BJ (cell line): Measurements from ENCODE around the gene HSD17B3. TPM values are rescaled to one million over a fixed set of nuclear protein-coding genes. Genes with fewer than 3 reads are reported as not detected.

Experiments used
- CTCF ChIA-PET: fragments of 350-600 bp; formaldehyde crosslinking; extraction: SDS; loops from one replicate; lab custom pipeline; 2021; ENCODE audit warnings: antibody characterized with exemption, inconsistent platforms; lab: Yijun Ruan, JAX
- POLR2A ChIA-PET: fragments of 300-600 bp; sonication (Branson Sonifier 250); formaldehyde crosslinking; extraction: SDS; loops from one replicate; lab custom pipeline; 2021; ENCODE audit warnings: antibody characterized with exemption; lab: Charles Lee
- DNase-seq: peaks from one replicate; pipeline ENCODE4 v3.0.0-alpha.2; 2011; ENCODE audit warnings: low read depth
- H3K27me3 ChIP-seq: 2 replicates; pipeline ENCODE4 v1.6.0; 2011; ENCODE audit warnings: low read length; ENCODE audit not compliant: control insufficient read depth, insufficient read depth
- H3K36me3 ChIP-seq: 2 replicates; pipeline ENCODE4 v1.5.1; 2011; ENCODE audit warnings: low read length; ENCODE audit not compliant: control insufficient read depth, insufficient read depth
- H3K4me3 ChIP-seq: 2 replicates; pipeline ENCODE4 v1.5.1; 2011; ENCODE audit warnings: low read depth, mild to moderate bottlenecking, control low read depth, low read length
- CTCF ChIP-seq: IDR thresholded peaks from 2 replicates; pipeline ENCODE4 v1.5.1; 2011; ENCODE audit warnings: low read depth, mild to moderate bottlenecking, control low read depth, inconsistent platforms, low read length, moderate library complexity; ENCODE audit not compliant: insufficient read depth
- polyA plus RNA-seq: library from polyadenylated mRNA; depleted of rRNA; stranded (reverse); fragments of >200 nt; gene quantifications from 2 replicates; pipeline ENCODE4 v1.2.3, GENCODE V29; 2011

Gene HSD17B3
- polyA plus RNA-seq, 1 experiment, result not detected

GRCh38 chr9:96230002-96230401 lies 72.0 kb downstream of the HSD17B3 start:
- Histone ChIP-seq H3K4me3 (no peak overlapping the region), H3K36me3 (no peaks in the 10 kb centered on the region), H3K27me3 (0 out of 2 replicates have a peak, but pooled peaks cover 1% of the 10 kb centered on the region)
- no peak for DNase-seq
- TF ChIP-seq CTCF, result no peak
- ChIA-PET CTCF (no interaction called here), POLR2A (no interaction called here)

GRCh38 chr9:96222132-96222531 lies 79.8 kb downstream of the HSD17B3 start:
- H3K27me3 ChIP-seq, result peaks cover 2% of the 10 kb centered on the region; the same call in 1 of the 2 replicates
- H3K4me3 ChIP-seq, result no peak overlapping the region
- DNase-seq, result no peak
- POLR2A ChIA-PET, result no interaction called here
- CTCF ChIA-PET, result interaction anchor here (0.7 kb wide), 1 partner anchor 27 kb away, joined by 3 read pairs; no protein-coding TSS in a partner anchor
- no peaks in the 10 kb centered on the region for H3K36me3 ChIP-seq
- TF ChIP-seq CTCF, result peak; percentile 31

GRCh38 chr9:96219900-96220257 lies 82.1 kb downstream of the HSD17B3 start:
- CTCF ChIA-PET, result interaction anchor here (0.6 to 3.2 kb wide), 4 partner anchors 9 to 968 kb away, joined by 3 to 28 read pairs (median 4); no protein-coding TSS in a partner anchor
- DNase-seq, result no peak
- no peak for TF ChIP-seq CTCF
- Histone ChIP-seq H3K4me3 (no peak overlapping the region), H3K27me3 (peaks cover 3% of the 10 kb centered on the region), H3K36me3 (no peaks in the 10 kb centered on the region)
- POLR2A ChIA-PET, result no interaction called here

GRCh38 chr9:96219026-96219899 lies 82.7 kb downstream of the HSD17B3 start:
- H3K4me3 ChIP-seq, result no peak overlapping the region
- H3K27me3 ChIP-seq, result peaks cover 5% of the 10 kb centered on the region
- ChIA-PET POLR2A (no interaction called here), CTCF (interaction anchor here (0.5 to 3.2 kb wide), 10 partner anchors 8 to 968 kb away, joined by 3 to 28 read pairs (median 5); no protein-coding TSS in a partner anchor)
- DNase-seq, result no peak
- no peaks in the 10 kb centered on the region for H3K36me3 ChIP-seq
- peak; percentile 64 for TF ChIP-seq CTCF
